Activated gamma-delta T cell (primary cell): ENCODE results near the gene OCLN.
"Not testable (repeated sequence)": the region's sequence is repeated elsewhere in the genome, so short reads cannot be mapped to it uniquely, and the experiment has no call there.

Experiments
- DNase-seq: peaks from one replicate; lab custom pipeline; 2025; lab: John Stamatoyannopoulos, UW

Gene OCLN

GRCh38 chr5:69528609-69529008 lies 36.0 kb downstream of the OCLN start:
- no peak for DNase-seq

- no peak for DNase-seq
These were observed 38.2 kb downstream of the OCLN start for GRCh38 chr5:69530561-69531405.

- DNase-seq: no peak
These were observed 38.8 kb downstream of the OCLN start for GRCh38 chr5:69531406-69531801.

GRCh38 chr5:69537911-69538310 lies 45.3 kb downstream of the OCLN start:
- DNase-seq: not testable (repeated sequence)

- DNase-seq: not testable (repeated sequence)
These were observed 46.1 kb downstream of the OCLN start for GRCh38 chr5:69538735-69539134.

- DNase-seq: not testable (repeated sequence)
These were observed 48.8 kb downstream of the OCLN start for GRCh38 chr5:69541347-69541746.

GRCh38 chr5:69542838-69543618 lies 50.4 kb downstream of the OCLN start:
- DNase-seq: not testable (repeated sequence)

GRCh38 chr5:69544602-69545001 lies 52.0 kb downstream of the OCLN start:
- DNase-seq: not testable (repeated sequence)

- not testable (repeated sequence) for DNase-seq
These were observed 67.3 kb downstream of the OCLN start, which contains the start of gene GTF2H2C for GRCh38 chr5:69559908-69560330. TSS of gene GTF2H2C (plus strand) at chr5:69560191. CDS start at chr5:69565133, 4,942 bp downstream.

GRCh38 chr5:69560587-69561431 lies 68.2 kb downstream of the OCLN start:
- DNase-seq: not testable (repeated sequence)

- not testable (repeated sequence) for DNase-seq
These were observed 73.6 kb downstream of the OCLN start for GRCh38 chr5:69566172-69566571.

GRCh38 chr5:69568072-69568471 lies 75.5 kb downstream of the OCLN start:
- DNase-seq: not testable (repeated sequence)

- DNase-seq: not testable (repeated sequence)
These were observed 90.8 kb downstream of the OCLN start for GRCh38 chr5:69583356-69583755.

GRCh38 chr5:69596114-69596840 lies 103.7 kb downstream of the OCLN start:
- not testable (repeated sequence) for DNase-seq

- DNase-seq: not testable (repeated sequence)
These were observed 109.4 kb downstream of the OCLN start for GRCh38 chr5:69601947-69602346.

- DNase-seq: not testable (repeated sequence)
These were observed 114.2 kb downstream of the OCLN start for GRCh38 chr5:69606839-69607238.
